GM21576 (cell line): Measurements from ENCODE around the gene PARM1.
"Not testable (repeated sequence)": the region's sequence is repeated elsewhere in the genome, so short reads cannot be mapped to it uniquely, and the experiment has no call there.

Experiments used
- ATAC-seq: cut with Tn5 transposase; IDR thresholded peaks from one replicate; pipeline ENCODE4 v1.9.1; 2021; ENCODE audit warnings: mild to moderate bottlenecking, moderate library complexity; ENCODE audit not compliant: unreplicated experiment

PARM1 gene

DNA sequence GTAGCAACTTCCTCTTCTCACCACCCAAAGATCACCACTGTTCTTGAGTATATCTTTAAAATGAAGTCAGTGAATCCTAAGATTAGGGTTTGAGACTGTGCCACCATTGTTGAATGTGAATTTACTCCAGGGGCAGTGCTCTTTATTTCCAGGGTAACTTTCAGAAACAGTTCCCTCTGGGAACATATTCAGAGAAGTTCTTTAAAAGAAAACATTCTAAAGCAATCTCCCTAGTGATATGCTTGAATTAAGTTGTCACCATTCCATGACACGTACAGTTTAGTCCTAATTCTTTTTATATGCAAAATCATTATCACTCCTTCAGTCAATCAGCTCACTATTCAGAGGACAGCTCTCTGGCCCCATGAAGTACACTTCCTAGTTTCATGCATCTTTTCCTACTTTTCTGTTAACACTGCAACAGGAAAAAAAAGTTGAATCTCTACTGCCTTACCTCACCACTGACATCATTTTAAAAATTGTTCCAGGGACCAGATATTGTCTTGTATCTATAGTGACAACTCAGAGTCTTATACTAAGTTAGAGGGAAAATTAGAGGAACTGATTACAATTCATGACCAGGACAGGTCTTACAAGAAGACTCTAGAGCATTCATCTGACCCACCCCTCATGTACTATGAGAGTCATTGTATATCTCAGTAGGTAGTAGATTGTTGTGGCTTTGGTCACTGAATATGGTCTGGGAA is 49.8 kb downstream of the PARM1 start:
- ATAC-seq = no peak

DNA sequence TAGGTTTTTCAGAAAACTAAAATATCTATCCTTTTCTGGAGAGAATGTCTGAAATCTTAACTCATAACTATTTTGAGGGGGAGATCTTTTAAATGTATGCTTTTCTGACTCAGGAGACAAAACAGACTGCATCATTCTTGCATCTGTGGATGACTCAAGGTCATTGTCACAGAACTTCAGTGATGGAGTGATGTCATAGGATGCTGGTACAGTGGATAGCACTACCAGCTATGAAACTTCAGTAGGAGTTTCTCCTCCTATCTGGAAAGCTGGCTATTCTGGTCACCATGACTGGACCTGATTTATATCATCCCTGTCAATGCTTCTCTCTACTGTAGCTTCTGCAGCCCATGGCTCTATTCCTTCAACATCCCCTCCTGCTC is 50.3 kb downstream of the PARM1 start:
- no peak for ATAC-seq

DNA sequence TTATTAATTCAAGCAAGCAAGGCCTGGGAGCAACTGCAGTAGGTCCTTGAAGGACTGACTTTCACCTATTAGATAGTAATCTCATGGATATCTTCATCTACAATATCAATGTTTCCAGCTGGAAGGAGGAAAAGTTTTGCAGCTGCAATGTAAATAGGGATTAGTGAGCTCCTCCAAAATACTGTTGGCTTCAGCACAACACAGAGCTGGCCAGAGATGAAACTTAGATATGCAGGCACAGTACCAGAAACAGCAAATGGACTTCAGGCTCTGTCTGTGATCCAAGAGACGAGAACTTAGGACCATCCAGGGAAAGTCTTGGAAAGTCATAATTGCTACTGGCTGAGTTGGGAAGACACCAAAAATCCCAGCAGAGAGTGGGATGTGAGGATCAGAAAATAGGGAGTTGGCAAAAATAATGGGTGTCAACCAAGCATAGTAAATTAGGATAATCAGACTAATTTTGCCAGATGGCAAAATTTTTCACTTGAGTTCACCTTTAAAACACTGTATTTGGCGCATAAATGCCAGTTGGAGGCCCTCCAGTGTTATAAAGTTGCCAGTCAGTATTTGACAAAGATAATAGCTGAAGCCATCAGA is 57.5 kb downstream of the PARM1 start:
- ATAC-seq = no peak

DNA sequence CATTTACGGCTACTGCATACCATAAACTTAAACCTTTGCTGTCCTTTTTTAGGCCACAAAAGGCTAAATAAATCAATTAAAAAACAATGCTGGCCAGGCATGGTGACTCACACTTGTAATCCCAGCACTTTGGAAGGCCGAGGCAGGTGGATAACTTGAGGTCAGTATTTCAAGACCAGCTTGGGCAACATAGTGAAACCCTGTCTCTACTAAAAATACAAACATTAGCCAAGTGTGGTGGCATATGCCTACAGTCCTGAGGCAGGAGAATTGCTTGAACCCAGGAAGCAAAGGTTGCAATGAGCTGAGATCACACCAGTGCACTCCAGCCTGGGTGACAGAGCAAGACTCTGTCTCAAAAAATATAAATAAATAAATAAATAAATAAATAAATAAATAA is 61.5 kb downstream of the PARM1 start:
- ATAC-seq = not testable (repeated sequence)

DNA sequence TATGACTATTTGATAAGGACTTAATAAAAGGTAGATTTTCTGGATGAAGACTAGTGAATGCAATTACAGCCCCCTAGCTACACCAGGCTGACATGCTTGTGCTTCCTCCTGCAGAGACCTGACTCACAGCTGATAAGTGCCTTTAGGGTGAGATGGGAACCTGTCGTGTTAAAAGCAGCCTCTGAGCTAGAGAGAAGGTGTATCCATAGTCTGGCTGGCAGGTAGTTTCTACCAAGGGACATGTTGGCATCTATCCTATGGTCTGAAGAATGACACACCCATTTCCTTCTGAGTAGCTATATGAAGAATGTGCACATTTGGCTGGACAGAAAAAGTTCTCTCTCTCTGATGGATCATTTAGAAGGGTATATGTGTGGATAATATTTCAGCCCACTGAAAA is 64.1 kb downstream of the PARM1 start:
- no peak for ATAC-seq

DNA sequence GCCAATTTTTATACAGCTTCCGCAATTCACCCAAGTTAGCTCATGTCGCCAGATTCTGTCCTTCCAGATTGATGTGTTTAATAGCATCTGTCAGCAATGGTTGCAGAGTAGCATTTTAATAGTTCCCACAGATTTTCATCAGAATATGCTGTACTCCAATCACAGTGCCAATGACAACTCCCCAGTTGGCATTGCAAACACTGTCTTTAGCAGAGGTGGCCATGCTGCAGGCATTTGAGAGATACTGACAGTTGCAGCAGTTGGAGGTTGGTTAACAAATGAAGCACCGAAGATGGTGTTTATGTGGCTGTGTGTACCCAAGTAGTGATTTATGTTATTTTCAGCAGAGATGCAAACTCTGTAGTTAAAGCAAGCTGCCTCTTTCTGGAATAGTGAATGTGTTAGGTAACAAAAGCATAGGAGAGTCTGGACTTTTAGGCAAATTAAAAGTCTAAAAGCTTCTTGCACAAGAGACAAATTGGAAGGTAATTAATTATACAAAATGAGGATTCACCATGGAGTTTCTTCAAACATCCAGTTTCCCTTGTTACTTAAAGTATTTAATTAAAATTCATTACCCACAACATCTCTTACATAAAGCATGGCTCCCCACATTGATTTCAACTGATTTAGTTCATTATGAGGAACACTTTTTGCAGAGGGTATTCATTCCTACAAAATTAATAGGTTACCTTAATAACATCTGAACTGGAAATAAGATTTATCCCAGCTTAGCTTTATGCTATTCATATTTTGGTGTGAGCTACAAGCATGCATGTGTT is 65.2 kb downstream of the PARM1 start:
- no peak for ATAC-seq

DNA sequence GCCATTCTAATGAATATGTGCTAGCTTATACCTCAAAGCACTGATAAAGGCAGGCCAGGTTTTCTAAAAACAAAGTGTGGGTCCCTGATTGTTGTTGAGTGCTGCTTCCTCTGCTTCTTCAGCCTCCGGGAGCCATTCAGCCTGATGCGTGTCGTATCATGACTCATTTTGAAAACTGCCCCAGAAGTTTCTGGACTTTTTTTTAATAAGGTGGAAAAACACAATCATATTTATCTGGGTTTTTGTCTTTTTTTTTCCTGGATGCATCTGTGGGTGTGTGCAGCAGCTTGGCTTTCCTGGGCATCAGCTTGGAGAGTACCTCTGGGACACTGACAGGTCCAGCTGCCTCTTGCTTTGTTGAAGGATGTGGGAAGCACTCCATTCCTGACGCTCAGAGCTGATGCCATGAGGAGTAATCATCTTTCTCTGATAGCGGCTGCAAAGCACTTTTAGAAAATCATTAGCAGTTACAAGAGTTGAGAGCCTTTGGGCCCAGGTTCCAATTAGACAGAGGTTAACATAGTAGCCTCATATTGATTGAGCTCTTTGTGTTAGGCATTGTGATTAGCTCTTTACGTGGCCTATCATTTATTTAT is 66.9 kb downstream of the PARM1 start:
- no peak for ATAC-seq

GRCh38 chr4:75001871-75002270 is 69.0 kb downstream of the PARM1 start:
- ATAC-seq = no peak

- no peak for ATAC-seq
Measured at GRCh38 chr4:75002381-75002780, 69.5 kb downstream of the PARM1 start.

DNA sequence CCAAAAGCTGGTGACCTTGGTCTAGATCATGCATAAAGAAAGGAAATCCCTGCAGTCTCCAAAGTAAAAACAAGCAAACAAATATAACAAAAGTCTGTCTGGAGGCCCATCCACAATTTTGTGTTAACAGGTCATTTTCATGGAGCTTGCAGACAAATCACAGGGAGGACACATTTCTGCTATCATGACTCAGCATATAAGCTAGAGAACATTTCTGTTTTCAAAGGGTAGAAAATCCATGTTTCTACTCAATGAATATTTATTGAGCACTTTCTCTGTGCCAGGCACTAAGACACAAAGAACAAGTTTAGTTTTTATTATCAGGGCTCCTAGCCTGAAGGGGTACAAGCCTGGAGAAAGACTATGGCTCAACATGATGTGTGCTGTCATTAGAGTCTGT is 71.1 kb downstream of the PARM1 start:
- ATAC-seq = no peak

GRCh38 chr4:75004755-75005668 is 72.1 kb downstream of the PARM1 start:
- ATAC-seq = no peak

GRCh38 chr4:75005727-75006126 is 72.8 kb downstream of the PARM1 start:
- ATAC-seq = no peak

DNA sequence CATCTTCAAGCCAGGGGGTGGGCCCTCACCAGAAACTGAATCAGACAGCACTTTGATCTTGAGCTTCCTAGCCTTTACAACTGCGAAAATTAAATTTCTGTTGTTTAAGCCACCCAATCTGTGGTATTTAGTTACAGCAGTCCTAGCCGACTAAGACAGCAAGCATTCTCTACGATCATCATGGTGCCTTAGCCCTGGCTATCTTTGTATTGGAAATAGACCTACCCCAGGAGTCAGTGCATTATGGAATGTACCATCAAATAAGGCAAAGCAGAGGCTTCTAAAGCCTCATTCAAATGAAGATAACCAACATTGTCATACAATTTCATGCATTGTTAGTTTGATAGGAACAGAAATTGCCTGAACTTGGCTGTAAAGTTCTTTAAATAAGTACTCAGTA is 75.0 kb downstream of the PARM1 start:
- no peak for ATAC-seq

- ATAC-seq = no peak
Measured at GRCh38 chr4:75009138-75009537, 76.2 kb downstream of the PARM1 start.

DNA sequence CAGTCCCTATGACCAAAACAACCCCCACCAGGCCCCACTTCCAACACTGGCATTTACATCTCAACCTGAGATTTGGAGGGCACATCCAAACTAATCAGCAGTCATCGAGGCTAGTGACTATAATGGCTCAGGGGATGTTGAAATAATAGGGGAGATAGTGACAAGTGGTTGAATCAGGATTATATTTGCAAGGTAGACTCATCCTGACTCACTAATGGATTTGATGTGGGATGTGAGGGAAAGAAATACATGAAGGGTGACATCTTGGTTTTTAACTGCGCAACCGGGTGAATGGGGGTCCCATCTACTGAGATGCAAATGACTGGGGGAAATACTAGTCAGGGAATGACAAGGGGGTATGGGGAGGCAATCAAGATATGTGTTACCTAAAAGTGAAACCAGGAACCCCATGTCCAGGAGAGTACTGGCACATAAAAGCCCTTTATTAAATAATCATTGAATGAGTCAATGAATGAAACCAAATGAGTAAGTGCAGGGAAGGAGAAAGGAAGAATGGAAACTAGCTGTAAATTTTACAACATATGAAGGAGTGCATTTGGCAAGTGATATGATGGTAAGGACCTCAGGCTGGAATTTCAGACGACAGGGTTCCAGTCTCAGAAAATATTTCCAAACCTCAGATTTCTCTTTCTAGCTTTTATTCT is 78.3 kb downstream of the PARM1 start:
- no peak for ATAC-seq

GRCh38 chr4:75015627-75016026 is 82.7 kb downstream of the PARM1 start:
- no peak for ATAC-seq

GRCh38 chr4:75016472-75016871 is 83.6 kb downstream of the PARM1 start:
- ATAC-seq = no peak

GRCh38 chr4:75018811-75019479 is 86.0 kb downstream of the PARM1 start:
- ATAC-seq = no peak

DNA sequence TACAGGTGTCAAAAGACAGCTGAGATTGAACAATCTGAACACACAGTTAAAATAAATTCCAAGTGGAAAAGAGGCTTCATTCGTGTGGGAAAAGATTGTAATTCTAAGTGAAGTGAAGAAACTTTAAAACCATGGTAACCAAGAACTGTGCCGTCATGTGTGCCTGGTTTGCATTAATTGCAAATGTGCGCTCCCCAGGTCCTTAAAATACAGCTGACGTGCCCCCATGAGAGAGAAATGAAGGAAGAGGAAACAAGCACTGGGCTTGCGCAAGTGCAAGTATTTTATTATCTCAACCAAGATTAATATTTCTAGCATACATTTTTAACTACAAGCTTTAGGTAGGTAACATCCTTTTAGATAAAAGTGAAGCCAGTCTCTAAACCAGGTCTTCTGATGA is 92.5 kb downstream of the PARM1 start:
- ATAC-seq = no peak
